ENCODE results near the gene POLRMT.

POLRMT gene

GRCh38 chr19:619286-620002, 13.9 kb downstream of the POLRMT start:
- TF ChIP-seq CTCF (IDR thresholded peaks at IDR 0.05; ENCODE audit: low read depth, low read length), result no peak
- no peak overlapping the region for H3K4me3 ChIP-seq (ENCODE audit: low read depth, low read length)

GRCh38 chr19:618674-619285, 14.6 kb downstream of the POLRMT start:
- no peak overlapping the region for H3K4me3 ChIP-seq (ENCODE audit: low read depth, low read length)
- TF ChIP-seq CTCF (IDR thresholded peaks at IDR 0.05; ENCODE audit: low read depth, low read length), result no peak

GRCh38 chr19:618247-618619, 15.1 kb downstream of the POLRMT start:
- no peak for TF ChIP-seq CTCF (IDR thresholded peaks at IDR 0.05; ENCODE audit: low read depth, low read length)
- no peak overlapping the region for H3K4me3 ChIP-seq (ENCODE audit: low read depth, low read length)

- no peak overlapping the region for H3K4me3 ChIP-seq (ENCODE audit: low read depth, low read length)
- no peak for TF ChIP-seq CTCF (IDR thresholded peaks at IDR 0.05; ENCODE audit: low read depth, low read length)
Measured at GRCh38 chr19:617551-618246, 15.6 kb downstream of the POLRMT start.

- no peak for TF ChIP-seq CTCF (IDR thresholded peaks at IDR 0.05; ENCODE audit: low read depth, low read length)
- no peak overlapping the region for H3K4me3 ChIP-seq (ENCODE audit: low read depth, low read length)
Measured at GRCh38 chr19:616747-617526, 16.4 kb downstream of the POLRMT start.

- H3K4me3 ChIP-seq (ENCODE audit: low read depth, low read length), result no peak overlapping the region
- no peak for TF ChIP-seq CTCF (IDR thresholded peaks at IDR 0.05; ENCODE audit: low read depth, low read length)
Measured at GRCh38 chr19:616062-616700, 17.2 kb downstream of the POLRMT start.

Measured in WI38 (cell line).